HG03066 (cell line): ENCODE measurements around the gene FNDC1.
A peak's percentile ranks its signal among the peaks of the same experiment; 100 is the strongest.

Source experiments
- ATAC-seq: cut with Tn5 transposase; IDR thresholded peaks from one replicate; pipeline ENCODE4 v1.9.1; 2021; ENCODE audit warnings: low read depth; ENCODE audit not compliant: unreplicated experiment

Gene FNDC1

DNA sequence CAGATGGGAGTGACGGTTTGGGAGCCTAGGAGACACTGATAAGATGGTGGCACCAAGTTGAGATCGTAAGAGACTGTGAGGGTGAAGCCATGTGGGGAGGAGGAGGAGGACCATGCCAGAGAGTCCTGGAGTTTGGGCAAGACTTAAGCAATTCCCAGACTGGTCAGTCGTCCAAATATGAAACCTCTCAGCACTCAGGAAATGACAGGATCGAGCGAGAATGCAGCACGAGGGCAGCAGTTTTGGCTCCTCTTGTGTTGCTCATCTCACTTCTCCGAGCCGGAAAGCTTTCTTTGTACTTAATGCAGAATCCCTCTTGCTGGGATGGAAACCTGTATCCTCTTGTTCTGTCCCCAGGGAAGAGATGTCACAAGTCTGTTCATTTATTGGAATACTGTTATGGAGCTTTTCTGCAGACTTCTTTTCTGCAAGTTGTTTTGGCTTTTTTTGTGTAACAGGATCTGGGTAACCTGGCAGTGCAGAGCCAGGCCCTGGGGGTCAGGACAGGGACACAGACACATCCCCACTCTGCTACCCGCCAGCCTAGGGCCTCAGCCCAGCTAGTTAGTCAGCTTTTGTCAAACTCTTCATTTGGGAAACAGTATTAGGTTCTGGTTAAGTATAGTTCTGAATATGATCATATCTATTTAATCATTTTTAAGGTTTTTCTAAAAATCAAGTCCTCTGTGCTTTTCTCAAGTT is 34.3 kb downstream of the FNDC1 start:
- no peak for ATAC-seq

DNA sequence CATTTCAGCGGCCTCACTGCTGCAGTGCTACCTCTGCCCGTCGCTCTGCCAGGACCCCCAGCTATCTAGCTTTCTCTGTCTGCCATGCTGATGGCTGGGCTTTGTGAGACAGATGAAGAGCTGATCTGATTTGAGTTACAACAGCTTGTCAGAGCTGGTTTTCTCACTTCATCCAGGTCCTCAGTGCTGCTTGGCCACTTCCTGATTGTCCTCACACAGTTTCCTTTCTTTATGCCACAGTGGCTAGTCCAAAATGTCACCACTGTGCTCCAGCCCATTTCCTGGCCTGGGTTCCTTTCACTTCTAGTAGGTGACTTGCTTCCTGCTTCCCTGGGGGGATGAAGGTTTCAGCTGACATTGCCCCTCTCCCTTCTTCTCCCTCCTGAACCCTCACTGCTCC is 35.4 kb downstream of the FNDC1 start:
- ATAC-seq: no peak

DNA sequence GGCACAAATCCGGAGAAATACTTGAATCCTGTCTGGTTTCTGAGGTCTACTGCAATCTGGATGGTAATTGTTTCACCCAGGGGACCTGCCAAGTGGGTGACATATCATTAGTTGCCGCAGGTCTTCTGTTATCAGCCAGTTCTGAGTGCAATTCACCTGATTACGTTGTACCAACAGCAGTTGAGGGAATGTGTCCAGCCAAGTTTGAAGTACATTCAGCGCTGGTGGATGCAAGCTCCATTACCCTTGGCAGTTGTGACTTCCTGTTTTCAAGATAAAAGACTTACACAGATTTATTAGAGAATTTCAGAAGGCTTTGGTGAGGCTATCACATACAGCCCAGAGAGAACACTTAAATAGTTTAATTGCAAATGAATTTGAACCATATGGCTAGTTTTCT is 42.8 kb downstream of the FNDC1 start:
- ATAC-seq: no peak

DNA sequence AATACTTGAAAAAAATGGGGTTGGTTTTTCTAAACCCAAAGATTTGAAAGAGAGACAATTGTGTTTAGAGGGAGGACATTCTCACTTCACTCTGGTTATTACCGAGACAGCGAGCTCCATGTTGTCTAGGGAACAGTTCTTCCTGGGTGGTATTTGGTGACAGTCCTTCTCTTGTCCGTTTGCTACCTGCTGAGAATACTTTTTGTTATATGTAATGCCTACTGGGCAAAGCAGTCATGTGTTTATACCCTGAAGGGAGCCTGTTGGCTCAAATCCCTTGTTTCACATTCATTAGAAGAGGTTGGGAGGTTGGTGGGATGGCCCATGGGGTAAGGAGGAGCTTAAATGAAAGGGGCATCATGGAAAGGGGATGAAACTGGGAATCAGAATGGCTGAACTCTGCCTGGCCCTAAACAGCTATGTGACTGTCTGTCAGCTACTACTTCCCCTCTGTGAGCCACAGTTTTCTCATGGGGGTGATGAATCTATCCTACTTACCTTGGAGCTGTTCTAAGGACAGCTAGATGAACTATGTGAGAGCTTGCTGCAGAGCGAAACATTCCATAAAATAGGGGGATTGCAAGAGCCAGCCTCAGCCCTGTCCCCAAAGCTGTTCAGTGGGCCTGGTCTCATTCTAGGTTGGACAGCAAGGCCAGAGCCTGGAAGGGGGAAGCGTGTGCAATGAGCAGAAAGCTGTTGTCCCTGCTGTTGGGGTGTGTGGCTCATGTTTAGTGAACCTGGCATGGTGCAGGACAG is 43.5 kb downstream of the FNDC1 start:
- ATAC-seq: no peak

DNA sequence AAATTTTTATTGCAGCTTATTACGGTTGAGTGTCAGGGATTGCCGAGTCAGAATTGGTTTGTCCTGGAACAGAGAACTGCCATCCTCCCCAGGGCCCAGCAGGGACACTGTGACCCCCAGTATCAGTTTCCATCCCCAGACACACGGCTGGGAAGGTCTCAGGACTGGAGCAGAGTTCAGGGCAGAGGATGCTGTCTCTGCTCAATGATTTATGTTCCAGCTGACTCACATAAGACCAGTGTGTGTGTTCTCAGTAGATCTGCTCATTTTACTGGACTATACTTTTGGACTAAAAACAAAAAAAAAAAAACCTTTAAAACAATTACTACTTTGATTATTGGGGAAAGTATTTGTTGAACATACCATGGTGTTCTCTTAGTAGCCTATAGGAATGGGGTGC is 44.2 kb downstream of the FNDC1 start:
- ATAC-seq: no peak

DNA sequence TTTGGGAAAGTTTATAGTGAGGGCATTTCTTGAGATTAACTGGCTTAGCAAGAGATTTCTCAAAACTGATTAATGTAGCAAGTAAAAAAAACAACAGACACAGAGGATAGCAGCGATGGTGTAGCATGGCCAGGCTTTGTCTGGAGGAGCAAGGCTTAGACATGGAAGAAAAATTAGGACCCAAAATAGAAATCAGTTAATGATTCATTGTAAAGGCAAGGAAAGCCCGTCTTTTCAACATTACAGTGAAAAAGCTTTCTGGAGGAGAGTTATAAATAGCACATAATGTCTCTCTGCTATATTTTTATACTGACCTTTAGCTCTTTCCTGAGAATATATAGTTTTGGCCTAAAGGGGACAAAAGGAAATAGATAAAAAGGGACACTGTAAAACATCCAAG is 45.1 kb downstream of the FNDC1 start:
- no peak for ATAC-seq

DNA sequence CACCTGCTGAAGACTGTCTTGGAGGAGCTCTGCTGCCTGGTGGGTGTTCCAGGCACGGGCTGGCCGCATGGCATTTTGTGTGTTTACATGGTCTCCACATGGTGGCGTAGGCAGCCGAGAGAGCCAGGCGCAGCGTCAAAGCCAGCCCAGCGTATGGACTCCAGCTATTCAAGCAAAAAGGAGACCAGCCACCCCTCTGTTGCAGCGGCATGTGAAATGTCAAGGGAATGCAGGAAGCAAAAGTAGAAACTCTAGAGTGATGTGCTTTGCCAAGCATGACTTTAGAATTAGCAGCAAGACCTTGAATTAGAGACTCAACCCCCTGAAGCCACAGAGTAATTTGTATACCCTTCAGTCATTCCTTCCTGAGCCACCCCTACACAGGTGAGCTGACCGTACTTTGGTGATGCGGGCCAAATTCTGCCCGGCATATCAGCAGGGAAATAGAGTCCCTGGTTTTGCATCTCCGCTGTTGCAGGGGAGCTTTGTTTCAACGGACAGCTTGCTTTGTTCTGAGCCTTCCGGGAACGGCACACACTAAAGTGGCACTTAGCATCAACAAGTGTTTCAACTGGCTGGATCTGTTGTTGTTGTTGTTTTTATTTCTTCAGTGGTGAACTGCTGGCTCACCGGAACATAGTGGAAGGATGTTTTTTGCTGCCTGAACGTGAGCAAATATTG is 48.5 kb downstream of the FNDC1 start:
- peak; percentile 60 for ATAC-seq

DNA sequence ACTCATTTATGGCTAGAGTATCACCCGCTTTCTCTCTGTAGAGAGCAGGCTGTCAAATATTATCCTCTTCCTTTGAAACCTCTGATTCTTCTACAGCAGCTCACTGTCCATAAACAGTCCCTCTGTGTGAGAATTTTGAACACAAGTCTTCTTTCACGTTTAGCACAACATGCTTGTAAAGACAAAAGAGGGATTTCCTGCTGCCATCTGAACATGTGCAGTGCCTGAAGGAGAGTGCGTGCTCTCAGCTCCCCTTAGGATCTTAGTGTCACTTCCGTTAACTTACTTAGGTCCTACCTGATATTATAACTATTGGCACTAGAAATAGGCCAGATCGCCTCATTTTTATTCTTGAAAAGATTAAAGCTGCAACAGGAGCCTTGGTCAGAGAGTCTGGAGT is 50.9 kb downstream of the FNDC1 start:
- ATAC-seq: no peak

DNA sequence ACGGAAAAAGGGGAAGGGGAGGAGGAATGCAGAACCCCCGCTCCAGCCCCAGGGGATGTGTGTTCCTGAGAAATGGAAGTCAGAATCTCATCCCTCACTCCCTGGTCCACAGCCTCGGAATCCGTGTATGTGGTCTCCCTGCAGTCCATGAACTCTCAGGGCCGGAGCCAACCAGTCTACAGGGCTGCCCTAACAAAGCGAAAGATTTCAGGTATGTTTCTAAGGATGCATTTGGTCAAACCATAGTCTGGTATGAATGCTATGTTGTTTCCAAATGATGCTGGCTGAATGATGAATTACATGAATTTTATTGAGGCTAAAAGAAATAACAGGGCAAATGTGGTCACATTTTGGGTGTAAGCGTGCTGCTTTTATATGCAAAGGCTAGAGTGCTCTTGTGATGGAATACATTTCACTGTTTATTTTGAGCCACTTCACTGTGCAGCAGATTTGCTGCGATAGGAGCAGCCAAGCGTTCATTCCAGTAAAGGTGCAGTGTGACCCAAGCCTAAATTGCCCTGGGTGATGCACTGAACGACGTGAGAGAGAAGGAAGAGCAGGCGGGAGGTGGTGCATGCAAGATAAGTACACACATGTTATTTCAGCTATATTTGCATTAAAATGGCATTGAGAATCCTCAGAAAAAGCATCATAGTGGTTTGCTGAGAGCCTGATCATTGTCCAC is 52.4 kb downstream of the FNDC1 start:
- ATAC-seq: no peak

DNA sequence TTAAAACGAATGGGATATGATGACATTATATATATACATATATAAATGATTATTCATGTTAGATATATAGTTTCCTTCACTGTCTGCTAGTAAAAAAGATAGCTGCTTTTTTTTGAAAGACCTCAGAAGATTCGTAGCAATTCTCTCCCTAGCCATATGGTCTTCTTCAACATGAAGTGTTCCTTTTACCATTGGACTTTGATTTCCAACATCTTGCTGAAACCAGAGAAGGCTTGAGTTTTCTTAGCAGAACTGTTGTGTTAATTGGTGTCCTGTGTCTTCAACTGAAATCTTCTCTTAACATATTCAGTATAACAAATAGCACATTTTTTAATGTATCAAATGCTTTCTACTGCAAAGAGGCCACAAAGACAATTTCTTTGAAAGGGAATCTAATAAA is 55.3 kb downstream of the FNDC1 start:
- ATAC-seq: no peak

DNA sequence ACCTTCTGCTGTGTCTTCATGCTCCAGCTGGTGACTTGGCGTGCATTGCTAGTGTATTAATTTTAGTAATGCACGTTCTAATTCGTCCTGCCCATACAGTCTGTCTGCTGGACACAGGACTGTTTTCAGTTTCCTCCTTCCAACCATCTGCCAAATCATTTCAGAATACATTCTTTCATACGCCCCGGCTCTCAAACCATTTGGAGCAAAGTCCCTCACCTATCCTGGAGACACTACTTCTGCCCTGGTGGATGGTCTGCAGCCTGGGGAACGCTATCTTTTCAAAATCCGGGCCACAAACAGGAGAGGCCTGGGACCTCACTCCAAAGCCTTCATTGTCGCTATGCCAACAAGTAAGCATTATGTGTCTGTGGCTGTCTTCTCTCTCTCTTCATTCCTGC is 60.5 kb downstream of the FNDC1 start:
- no peak for ATAC-seq

DNA sequence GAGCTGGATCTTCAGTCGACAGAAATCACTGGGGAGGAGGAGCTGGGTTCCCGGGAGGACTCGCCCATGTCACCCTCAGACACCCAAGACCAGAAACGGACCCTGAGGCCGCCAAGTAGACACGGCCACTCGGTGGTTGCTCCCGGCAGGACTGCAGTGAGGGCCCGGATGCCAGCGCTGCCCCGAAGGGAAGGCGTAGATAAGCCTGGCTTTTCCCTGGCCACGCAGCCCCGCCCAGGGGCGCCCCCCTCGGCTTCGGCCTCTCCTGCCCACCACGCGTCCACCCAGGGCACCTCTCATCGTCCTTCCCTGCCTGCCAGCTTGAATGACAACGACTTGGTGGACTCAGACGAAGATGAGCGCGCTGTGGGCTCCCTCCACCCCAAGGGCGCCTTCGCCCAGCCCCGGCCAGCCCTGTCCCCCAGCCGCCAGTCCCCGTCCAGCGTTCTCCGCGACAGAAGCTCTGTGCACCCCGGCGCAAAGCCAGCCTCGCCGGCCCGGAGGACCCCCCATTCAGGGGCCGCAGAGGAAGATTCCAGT is 63.0 kb downstream of the FNDC1 start:
- ATAC-seq: no peak

DNA sequence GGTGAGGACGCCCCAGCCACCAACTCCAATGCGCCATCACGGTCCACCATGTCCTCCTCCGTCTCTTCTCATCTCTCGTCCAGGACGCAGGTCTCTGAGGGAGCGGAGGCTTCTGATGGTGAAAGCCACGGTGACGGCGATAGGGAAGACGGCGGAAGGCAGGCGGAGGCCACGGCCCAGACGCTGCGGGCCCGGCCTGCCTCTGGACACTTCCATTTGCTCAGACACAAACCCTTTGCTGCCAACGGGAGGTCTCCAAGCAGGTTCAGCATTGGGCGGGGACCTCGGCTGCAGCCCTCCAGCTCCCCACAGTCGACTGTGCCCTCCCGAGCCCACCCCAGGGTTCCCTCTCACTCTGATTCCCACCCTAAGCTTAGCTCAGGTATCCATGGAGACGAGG is 63.6 kb downstream of the FNDC1 start:
- no peak for ATAC-seq

DNA sequence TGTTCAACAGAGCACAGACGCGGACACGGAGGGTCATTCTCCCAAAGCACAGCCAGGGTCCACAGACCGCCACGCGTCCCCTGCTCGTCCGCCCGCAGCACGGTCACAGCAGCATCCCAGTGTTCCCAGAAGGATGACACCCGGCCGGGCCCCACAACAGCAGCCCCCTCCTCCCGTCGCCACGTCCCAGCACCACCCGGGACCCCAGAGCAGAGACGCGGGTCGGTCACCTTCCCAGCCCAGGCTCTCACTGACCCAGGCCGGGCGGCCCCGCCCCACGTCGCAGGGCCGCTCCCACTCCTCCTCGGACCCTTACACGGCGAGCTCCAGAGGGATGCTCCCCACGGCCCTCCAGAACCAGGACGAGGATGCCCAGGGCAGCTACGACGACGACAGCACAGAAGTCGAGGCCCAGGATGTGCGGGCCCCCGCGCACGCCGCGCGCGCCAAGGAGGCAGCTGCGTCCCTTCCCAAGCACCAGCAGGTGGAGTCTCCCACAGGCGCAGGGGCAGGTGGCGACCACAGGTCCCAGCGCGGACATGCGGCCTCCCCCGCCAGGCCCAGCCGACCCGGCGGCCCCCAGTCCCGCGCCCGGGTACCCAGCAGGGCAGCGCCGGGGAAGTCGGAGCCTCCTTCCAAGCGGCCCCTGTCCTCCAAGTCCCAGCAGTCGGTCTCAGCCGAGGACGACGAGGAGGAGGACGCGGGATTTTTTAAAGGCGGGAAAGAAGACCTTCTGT is 64.3 kb downstream of the FNDC1 start:
- ATAC-seq: no peak

DNA sequence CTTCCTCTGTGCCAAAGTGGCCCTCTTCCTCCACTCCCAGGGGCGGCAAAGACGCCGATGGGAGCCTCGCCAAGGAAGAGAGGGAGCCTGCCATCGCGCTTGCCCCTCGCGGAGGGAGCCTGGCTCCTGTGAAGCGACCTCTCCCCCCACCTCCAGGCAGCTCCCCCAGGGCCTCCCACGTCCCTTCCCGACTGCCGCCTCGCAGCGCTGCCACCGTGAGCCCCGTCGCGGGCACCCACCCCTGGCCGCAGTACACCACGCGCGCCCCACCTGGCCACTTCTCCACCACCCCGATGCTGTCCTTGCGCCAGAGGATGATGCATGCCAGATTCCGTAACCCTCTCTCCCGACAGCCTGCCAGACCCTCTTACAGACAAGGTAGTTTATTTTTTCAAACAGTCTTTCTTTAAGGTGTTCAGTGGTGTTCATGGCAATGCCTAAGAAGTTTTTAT is 64.9 kb downstream of the FNDC1 start:
- no peak for ATAC-seq

DNA sequence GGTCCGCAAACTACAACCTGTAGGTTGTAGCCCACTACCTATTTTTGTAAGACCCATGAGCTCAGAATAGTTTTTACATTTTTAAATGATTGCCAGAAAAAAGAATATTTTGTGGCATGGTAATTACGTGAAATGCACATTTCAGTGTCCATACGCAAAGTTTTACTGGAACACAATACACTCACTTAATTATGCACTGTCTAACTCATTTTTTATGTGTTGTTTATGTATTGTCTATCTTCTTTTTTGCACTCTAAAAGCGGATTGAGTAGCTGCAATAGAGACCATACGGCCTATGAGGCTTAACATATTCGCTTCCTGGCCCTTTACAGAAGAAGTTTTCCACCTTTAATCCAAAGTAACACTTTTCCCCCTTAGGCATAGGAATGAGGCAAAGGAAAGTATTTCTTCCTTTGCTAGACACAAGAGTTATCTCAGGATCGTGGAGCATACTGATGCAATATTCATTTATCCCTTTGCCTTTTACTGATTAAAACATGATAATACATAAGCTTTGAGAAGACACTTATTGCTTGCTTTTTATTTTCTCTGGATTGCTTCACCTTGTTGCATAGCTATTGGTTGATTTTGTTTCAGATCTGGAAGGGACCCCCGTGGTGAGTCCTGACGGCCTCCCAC is 69.8 kb downstream of the FNDC1 start:
- no peak for ATAC-seq

DNA sequence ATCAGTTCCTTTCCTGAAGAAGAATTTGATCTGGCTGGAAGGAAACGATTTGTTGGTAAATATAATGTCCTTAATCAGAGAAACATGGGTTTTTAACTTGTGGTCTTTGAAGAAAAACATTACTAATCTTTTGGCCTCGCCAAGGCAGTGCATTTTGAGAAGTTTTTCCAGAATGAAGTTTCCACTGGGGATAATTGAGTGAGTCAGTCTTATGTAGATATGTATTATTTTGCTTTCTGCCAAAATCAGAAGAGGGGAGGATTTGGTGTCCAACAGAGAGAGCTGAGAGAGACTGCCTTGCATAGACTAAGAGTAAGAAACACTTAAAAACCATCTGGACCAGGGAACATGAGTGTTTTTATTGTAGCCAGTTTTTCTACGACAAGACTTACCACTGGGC is 79.9 kb downstream of the FNDC1 start:
- no peak for ATAC-seq

DNA sequence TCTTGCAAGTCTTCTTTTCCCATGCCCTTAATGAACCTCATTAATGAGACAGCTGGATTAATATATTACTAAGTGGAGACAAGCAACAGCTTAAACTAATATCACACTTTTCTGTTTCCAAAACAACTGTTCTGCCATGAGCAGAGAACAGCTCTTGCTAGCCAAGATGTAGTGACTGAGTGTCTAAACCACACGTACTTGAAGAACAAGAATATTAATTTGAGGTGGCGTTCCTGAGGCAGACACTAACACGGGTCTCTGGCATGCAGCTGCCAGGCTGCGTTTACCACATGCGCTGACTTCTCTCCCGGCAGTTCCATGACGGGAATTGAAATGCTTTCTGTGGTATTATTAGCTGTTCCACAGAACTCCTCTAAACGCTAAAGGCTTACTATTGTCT is 80.6 kb downstream of the FNDC1 start:
- no peak for ATAC-seq

DNA sequence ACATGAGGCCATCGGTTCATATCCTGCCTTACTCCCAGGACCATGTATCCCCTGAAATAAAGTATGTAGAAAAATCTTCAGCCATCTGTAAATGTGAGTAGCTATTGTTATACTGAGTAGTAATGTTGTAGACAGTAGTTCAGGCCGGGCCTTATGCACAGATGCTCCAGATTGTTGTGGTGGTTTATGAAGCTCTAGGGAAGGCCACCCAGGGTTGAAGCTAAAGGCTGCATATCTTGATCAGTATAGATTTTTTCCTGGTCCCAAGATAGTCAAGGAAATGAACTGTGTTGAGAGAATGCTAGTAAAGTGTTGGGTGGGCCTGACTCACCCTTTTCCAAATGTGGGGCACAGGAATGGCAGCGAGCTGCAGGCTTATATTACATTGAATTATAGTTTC is 81.4 kb downstream of the FNDC1 start:
- no peak for ATAC-seq
